GM23248 (cell line): ENCODE measurements around the gene AGFG2.
"Not testable (repeated sequence)": the region's sequence is repeated elsewhere in the genome, so short reads cannot be mapped to it uniquely, and the experiment has no call there.

ENCODE experiments used
- EZH2 ChIP-seq: fragments of 200-600 bp; sonication (generic); IDR thresholded peaks from 2 replicates; pipeline ENCODE4 v1.6.1; 2018; ENCODE audit warnings: antibody characterized with exemption, mild to moderate bottlenecking; ENCODE audit not compliant: insufficient read depth, poor library complexity, severe bottlenecking
- EZH2phosphoT487 ChIP-seq: fragments of 200-600 bp; sonication (generic); IDR thresholded peaks from 2 replicates; pipeline ENCODE4 v1.6.1; 2018; ENCODE audit warnings: antibody characterized with exemption, moderate library complexity, mild to moderate bottlenecking, low read depth; ENCODE audit not compliant: insufficient read depth

DNA sequence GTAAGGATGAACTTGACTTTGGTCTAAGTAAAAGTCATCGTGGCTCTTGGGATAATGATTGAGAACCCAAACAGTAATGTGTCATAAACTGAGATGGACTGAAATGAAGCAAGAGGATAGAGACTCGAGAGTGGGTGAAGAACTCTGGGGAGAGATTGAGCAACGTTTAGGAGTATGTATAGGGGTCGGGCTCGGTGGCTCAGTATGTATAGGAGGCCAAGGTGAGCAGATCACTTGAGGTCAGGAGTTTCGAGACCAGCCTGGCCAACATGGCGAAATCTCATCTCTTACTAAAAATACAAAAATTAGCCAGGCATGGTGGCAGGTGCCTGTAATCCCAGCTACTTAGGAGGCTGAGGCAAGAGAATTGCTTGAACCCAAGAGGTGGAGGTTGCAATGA, 2.3 kb downstream of the AGFG2 start:
- TF ChIP-seq EZH2, EZH2phosphoT487: not testable (repeated sequence)
